ENCODE measurements around the gene PTEN.
"Not testable (repeated sequence)": the region's sequence is repeated elsewhere in the genome, so short reads cannot be mapped to it uniquely, and the experiment has no call there.

Gene PTEN

DNA sequence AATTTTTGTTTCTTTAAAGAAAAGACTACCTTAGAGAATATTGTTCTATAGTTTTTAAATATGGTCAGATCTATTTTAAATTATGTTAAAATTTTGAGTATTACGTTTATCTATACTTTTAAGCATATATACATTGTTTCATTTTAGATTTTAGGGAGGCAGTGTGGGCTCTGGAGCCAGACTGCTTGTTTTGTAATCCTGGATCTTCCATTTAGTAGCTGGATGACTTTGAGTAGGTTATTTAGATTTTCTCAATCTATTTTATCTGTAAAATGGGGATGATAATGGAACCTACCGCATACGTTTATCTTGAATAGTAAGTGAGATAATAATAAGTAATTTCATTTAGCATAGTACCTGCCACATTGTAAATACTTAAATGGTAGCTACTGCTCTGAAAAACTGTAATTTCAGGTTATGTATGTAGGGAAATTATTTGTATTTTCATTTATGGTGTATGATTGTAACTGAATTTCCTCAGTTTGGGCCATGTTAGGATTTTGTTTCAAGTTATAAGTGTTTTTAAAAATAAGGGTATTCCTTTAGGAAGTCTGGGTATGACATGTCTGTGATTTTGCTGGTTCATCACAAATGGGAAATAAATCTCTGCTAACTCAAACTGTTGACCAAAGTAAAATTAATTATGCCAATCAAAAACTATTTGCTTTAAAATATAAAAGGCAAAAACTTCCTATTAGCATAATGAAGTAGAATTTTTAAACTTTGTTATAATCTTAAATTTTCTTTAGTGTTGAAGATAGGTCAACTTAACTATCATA is 6.5 kb downstream of the PTEN start:
- no peak for DNase-seq (ENCODE audit: low read depth)

GRCh38 chr10:87872828-87873227 is 9.4 kb downstream of the PTEN start:
- no peak for DNase-seq (ENCODE audit: low read depth)

GRCh38 chr10:87873656-87874055 is 10.2 kb downstream of the PTEN start:
- DNase-seq (ENCODE audit: low read depth) = no peak

DNA sequence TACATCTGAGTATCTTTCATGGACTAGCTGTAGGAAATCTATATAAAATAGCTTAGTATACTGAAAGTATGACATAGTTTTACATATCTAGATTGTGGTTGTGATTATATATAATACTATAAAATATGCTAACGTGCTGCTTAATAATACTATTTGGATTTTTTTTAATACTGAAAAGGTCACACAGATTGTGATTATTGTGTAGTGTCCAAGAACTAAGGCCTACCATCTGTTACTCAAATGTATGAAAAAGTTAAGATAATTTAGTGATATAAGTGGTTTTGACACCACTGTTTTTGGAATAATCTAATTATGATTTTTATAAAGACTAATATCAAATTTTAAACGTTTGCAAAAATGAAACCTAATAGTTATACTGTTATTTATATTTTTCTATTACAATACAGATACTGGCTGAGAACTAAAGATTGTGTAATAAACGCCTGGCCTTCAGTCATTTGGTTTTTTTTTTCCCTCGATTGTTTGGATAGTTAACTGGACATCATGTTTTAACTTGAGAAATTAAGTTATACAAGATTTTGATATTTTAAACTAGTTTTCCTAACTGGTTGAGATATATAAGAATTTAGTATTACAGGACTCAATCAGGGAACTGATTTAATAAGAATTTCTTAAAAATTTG is 12.6 kb downstream of the PTEN start:
- no peak for DNase-seq (ENCODE audit: low read depth)

DNA sequence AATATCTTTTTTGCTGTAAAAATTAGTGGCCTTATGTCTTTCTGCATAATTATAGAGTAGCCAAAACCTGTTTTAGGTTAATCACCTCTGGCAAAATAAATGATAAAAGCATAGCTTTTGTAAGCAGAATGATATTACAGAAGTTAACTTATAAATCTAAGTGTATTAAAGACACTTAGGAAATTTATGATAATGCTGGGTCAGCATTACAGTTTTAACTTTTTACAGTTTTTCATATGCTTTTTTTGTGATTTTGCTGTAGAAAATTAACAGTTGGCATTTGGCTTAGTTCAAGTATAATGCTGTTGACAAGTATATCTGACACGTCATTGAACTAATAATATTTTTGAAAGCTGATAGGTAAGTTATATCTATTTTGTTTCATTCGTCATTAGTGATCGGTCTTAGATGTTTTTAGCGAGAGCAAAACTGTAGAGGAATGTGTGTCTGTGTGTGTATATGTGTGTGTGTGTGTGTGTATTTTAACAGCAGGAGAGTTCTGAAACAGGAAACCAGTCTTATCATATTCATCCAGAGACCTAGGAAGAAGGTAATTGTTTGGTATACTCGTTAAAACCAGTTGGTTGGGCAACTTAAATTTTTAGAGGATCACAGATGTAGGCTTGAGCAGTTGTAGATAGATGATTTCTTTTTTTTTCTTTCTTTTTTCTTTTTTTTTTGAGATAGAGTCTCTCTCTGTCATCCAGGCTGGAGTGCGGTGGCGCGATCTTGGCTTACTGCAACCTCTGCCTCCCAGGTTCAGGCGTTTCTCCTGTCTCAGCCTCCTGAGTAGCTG is 15.4 kb downstream of the PTEN start:
- no peak for DNase-seq (ENCODE audit: low read depth)

- DNase-seq (ENCODE audit: low read depth) = no peak
These were observed 16.9 kb downstream of the PTEN start for GRCh38 chr10:87880336-87880735.

DNA sequence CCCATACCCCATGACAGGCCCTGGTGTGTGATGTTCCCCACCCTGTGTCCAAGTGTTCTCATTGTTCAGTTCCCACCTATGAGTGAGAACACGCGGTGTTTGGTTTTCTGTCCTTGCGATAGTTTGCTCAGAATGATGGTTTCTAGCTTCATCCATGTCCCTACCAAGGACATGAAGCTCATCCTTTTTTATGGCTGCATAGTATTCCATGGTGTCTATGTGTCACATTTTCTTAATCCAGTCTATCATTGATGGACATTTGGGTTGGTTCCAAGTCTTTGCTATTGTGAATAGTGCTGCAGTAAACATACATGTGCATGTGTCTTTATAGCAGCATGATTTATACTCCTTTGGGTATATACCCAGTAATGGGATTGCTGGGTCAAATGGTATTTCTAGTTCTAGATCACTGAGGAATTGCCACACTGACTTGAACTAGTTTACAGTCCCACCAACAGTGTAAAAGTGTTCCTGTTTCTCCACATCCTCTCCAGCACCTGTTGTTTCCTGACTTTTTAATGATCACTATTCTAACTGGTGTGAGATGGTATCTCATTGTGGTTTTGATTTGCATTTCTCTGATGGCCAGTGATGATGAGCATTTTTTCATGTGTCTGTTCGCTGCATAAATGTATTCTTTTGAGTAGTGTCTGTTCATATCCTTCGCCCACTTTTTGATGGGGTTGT is 18.1 kb downstream of the PTEN start:
- not testable (repeated sequence) for DNase-seq (ENCODE audit: low read depth)

GRCh38 chr10:87882555-87883294 is 19.3 kb downstream of the PTEN start:
- no peak for DNase-seq (ENCODE audit: low read depth)

DNA sequence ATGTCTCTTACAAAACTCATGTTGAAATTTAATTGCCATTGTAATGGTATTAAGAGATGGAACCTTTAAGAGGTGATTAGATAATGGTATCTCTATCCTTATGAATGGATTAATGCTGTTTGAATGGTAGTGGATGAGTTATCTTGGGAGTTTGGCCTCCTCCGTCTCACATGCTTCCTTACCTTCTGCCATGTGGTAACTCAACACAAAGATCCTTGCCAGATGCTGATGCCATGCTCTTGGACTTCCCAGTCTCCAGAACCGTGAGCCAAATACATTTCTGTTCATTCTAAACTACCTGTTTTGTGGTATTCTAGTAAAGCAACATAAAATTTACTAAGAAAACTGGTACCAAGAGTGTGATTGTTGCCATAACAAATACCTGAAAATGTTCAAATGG is 23.2 kb downstream of the PTEN start:
- no peak for DNase-seq (ENCODE audit: low read depth)

GRCh38 chr10:87887146-87887545 is 23.7 kb downstream of the PTEN start:
- no peak for DNase-seq (ENCODE audit: low read depth)

DNA sequence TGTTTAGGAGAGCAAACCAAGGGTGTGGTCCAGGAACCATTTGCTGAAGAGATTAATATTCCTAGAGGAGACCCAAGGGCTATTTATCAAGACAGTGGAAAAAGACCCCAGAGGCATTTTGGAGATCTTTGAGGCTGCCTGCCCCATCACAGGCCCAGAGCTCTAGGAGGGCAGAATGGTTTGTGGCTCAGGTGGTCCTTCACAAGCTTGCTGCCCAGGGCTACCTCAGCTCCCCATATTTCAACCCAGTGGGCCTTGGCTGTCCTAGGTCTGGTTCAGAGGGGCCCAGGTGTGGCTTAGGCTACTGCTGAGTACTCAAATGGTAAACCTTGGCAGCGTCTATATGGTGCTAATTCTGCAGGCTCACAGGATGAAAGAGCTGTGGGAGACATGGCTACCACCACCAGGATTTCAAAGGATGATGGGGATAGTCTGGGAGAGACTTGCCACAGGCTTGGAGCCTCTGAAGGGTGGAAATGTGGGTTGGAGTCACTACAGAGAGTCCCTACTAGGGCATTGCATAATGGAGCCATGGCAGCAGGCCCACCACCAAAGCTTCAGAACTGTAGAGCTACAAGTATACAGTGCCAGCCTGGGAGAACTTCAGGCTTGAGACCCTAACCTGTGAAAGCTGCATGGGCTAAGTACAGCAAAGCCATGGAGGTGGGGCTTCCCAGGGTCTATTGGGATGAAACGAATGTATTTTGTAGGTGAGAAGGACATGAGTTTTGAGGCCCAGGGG is 24.3 kb downstream of the PTEN start:
- DNase-seq (ENCODE audit: low read depth) = no peak

GRCh38 chr10:87895430-87895829 is 32.0 kb downstream of the PTEN start:
- no peak for DNase-seq (ENCODE audit: low read depth)

DNA sequence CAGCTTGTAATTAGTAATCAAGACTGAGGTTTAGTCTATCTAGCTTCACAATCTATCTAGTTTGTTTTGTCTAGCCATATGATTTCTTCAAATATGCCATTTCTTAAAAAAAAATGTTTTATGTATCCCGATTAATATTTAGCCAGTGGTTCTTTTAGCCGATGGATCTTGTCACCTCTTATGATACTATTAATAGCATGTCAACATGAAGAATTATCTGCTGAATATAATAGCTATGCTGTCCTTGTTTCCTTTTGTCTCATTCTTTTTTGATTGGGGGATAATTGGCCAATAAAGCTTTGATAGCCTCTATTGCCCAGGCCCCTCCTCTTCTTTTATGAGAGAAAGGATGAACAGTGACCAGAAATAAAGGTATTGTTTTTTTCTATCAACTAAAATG is 32.8 kb downstream of the PTEN start:
- DNase-seq (ENCODE audit: low read depth) = no peak

- DNase-seq (ENCODE audit: low read depth) = not testable (repeated sequence)
These were observed 34.5 kb downstream of the PTEN start for GRCh38 chr10:87897957-87898356.

GRCh38 chr10:87903396-87903795 is 40.0 kb downstream of the PTEN start:
- DNase-seq (ENCODE audit: low read depth) = not testable (repeated sequence)

GRCh38 chr10:87913156-87913921 is 49.9 kb downstream of the PTEN start:
- no peak for DNase-seq (ENCODE audit: low read depth)

- DNase-seq (ENCODE audit: low read depth) = no peak
These were observed 52.0 kb downstream of the PTEN start for GRCh38 chr10:87915406-87915805.

- no peak for DNase-seq (ENCODE audit: low read depth)
These were observed 52.6 kb downstream of the PTEN start for GRCh38 chr10:87915989-87916388.

DNA sequence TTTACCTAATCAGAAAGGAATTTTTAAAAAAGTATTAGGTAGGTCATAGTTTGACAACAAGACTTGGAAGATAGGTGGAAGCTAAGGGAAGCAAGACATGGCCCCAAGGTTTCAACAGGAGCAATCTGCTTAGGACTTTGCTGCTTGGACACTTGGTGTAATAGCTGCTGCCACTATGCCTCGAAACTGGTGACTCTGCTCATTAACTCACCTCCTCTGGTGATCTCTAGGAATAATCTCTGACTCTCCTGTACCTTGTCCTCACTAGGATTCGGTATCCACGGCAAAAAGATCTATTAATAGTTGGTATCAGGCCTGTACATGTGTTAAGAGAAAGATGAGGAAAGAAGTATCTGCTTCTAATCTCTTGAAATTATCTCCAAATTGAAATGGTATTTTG is 53.1 kb downstream of the PTEN start:
- no peak for DNase-seq (ENCODE audit: low read depth)

- DNase-seq (ENCODE audit: low read depth) = no peak
These were observed 54.9 kb downstream of the PTEN start for GRCh38 chr10:87918254-87918859.

All from stimulated activated CD8-positive, alpha-beta memory T cell treated with anti-CD3 and anti-CD28 coated beads, Interleukin-12 subunit alpha, Interleukin-12 subunit beta, amount 100 ng/mL, for 4 hours (primary cell).